Type B pancreatic cell (in vitro differentiated cells): ENCODE measurements around the gene ABL1. TPM values are rescaled to one million over a fixed set of nuclear protein-coding genes. Genes with fewer than 3 reads are reported as not detected.

ENCODE experiments used
- DNase-seq: peaks from one replicate; pipeline ENCODE4 v3.0.0; 2021; ENCODE audit warnings: mixed read lengths; ENCODE audit not compliant: unreplicated experiment; ENCODE audit errors: extremely low spot score
- H3K27ac Mint-ChIP-seq: 2 replicates; pipeline ENCODE4 v1.8.0; 2021; ENCODE audit warnings: mild to moderate bottlenecking, mixed read lengths
- H3K27me3 Mint-ChIP-seq: 2 replicates; pipeline ENCODE4 v1.8.0; 2021; ENCODE audit warnings: mixed read lengths
- H3K36me3 Mint-ChIP-seq: 2 replicates; pipeline ENCODE4 v1.8.0; 2021; ENCODE audit warnings: mixed read lengths
- H3K4me1 Mint-ChIP-seq: one replicate; pipeline ENCODE4 v1.8.0; 2021; ENCODE audit warnings: mixed read lengths; ENCODE audit not compliant: unreplicated experiment
- H3K4me3 Mint-ChIP-seq: 2 replicates; pipeline ENCODE4 v1.8.0; 2021; ENCODE audit warnings: mild to moderate bottlenecking, mixed read lengths
- H3K9me3 Mint-ChIP-seq: 2 replicates; pipeline ENCODE4 v1.8.0; 2021; ENCODE audit warnings: mixed read lengths
- total RNA-seq: library from RNA; stranded (reverse); gene quantifications from 2 replicates; pipeline ENCODE4 v1.2.1, GENCODE V29; 2021; ENCODE audit warnings: low replicate concordance
- TF ChIP-seq, protein P1 (sequence below): fragments of 200-600 bp; sonication (generic); conservative IDR thresholded peaks from 2 replicates; pipeline ENCODE4 v1.5.0; 2021; ENCODE audit warnings: antibody characterized with exemption, mild to moderate bottlenecking

ABL1 gene
- total RNA-seq, 1 donor from 2014 or later = 91.8 TPM

- Mint-ChIP-seq H3K27ac (no peak overlapping the region), H3K4me1 (peaks cover 45% of the 10 kb centered on the region), H3K36me3 (peaks cover 36% of the 10 kb centered on the region)
Observed at GRCh38 chr9:130857864-130858738, 23.0 kb downstream of the ABL1 start.

GRCh38 chr9:130858739-130859705 lies 24.0 kb downstream of the ABL1 start:
- H3K4me1 Mint-ChIP-seq = peaks cover 52% of the 10 kb centered on the region
- H3K36me3 Mint-ChIP-seq = peaks cover 43% of the 10 kb centered on the region
- no peak overlapping the region for H3K4me3 Mint-ChIP-seq
- H3K9me3 Mint-ChIP-seq = no peaks in the 10 kb centered on the region
- H3K27ac Mint-ChIP-seq = no peak overlapping the region
- H3K27me3 Mint-ChIP-seq = no peaks in the 10 kb centered on the region
- TF ChIP-seq, protein P1, sequence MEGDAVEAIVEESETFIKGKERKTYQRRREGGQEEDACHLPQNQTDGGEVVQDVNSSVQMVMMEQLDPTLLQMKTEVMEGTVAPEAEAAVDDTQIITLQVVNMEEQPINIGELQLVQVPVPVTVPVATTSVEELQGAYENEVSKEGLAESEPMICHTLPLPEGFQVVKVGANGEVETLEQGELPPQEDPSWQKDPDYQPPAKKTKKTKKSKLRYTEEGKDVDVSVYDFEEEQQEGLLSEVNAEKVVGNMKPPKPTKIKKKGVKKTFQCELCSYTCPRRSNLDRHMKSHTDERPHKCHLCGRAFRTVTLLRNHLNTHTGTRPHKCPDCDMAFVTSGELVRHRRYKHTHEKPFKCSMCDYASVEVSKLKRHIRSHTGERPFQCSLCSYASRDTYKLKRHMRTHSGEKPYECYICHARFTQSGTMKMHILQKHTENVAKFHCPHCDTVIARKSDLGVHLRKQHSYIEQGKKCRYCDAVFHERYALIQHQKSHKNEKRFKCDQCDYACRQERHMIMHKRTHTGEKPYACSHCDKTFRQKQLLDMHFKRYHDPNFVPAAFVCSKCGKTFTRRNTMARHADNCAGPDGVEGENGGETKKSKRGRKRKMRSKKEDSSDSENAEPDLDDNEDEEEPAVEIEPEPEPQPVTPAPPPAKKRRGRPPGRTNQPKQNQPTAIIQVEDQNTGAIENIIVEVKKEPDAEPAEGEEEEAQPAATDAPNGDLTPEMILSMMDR = no peak
- no peak for DNase-seq

More at GRCh38 chr9:130857864-130858738, 23.0 kb downstream of the ABL1 start:
- TF ChIP-seq, protein P1 = no peak
- DNase-seq = no peak
- no peak overlapping the region for H3K4me3 Mint-ChIP-seq
- H3K9me3 Mint-ChIP-seq = no peaks in the 10 kb centered on the region
- no peaks in the 10 kb centered on the region for H3K27me3 Mint-ChIP-seq

DNA sequence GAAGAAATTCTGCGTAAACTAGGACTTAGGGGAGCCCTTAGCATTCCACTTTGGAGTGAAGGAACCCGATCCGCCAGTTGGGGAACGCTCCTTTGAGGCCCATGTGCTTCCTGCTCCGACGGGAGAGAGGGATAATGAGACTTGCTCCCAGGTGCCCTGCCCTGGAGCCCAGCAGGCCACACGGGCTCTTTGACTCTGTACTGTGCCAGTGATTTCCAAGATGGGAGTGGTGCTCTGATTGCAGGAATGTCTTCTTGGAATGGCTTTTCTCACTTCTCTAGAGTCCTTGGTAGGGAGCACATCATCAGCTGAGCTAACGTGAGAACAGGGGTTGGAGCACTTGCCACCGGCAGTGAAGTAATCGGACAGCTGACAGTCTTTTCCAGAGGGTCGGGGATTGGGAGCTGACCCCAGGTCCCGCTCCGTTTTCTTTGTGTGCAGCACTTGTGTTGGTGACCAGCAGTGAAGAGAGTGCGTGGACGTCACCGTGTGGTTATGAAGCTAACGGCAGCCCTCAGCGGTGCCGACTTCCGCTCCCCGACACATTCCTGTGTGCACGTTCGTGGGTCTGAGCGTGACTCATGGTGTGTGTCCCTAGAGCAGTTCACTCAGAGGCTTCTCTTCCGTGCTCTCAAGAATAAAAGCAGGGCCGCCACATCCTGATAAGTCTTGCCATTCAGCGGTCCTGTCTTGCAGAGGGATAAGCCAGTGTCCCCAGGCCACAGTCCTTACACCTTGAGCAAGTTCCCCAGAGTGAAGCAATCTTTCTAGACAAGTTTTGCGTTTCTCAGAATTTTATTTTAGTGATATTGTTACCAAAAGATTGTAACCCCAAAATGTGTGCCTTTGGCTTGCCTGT lies 25.6 kb downstream of the ABL1 start:
- H3K36me3 Mint-ChIP-seq = peaks cover 35% of the 10 kb centered on the region
- H3K4me3 Mint-ChIP-seq = no peak overlapping the region
- peak overlapping the region; percentile 57 for H3K27ac Mint-ChIP-seq
- TF ChIP-seq, protein P1 = no peak
- H3K9me3 Mint-ChIP-seq = no peaks in the 10 kb centered on the region
- no peaks in the 10 kb centered on the region for H3K27me3 Mint-ChIP-seq
- peaks cover 52% of the 10 kb centered on the region for H3K4me1 Mint-ChIP-seq
- no peak for DNase-seq

DNA sequence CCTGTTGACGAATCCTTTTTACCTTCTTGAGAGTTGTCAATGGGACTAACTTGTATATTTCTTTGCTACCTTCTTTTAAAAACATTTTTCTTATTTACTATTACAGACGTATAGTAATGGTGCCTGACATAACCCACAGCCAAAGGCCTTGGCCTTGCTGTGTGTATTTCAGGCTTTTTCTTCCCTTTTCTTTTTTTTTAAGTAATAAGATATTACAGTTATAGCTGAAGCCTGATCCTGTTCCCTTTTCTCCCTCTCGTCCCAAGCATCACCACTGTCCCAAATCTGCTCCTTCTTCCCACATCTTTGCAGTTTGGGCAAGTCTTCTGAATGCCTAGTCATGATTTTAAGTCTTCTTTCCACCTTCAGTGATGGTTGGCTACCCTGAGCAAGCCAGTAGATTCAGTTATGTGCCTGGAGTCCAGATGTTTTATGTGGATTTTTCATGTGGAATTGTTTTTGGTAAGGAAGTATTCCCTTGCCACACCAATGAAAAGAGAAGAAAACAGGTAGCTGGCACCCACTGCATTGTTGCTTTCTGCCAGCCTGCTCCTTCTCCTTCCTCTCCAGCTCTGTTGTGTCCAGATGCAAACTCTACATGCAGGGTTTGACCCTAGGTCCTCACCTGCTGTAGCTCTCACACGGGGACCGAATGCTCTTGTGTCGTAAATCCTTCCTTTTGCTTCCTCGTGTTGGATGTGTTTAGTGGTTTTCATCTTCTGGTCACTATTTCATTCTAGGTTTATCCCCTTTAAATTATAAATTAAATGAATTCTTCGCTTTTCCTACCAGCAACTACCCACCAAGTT lies 26.5 kb downstream of the ABL1 start:
- H3K27me3 Mint-ChIP-seq = no peaks in the 10 kb centered on the region
- H3K36me3 Mint-ChIP-seq = peaks cover 36% of the 10 kb centered on the region
- DNase-seq = no peak
- TF ChIP-seq, protein P1 = no peak
- H3K9me3 Mint-ChIP-seq = no peaks in the 10 kb centered on the region
- no peak overlapping the region for H3K4me3 Mint-ChIP-seq
- H3K4me1 Mint-ChIP-seq = peaks cover 57% of the 10 kb centered on the region
- H3K27ac Mint-ChIP-seq = no peak overlapping the region
